Measurements from ENCODE around the gene NPTXR. TPM values are rescaled to one million over a fixed set of nuclear protein-coding genes. Genes with fewer than 3 reads are reported as not detected.

NPTXR gene
- total RNA-seq, 1 experiment from 2014 or later, result 12.8 TPM

DNA sequence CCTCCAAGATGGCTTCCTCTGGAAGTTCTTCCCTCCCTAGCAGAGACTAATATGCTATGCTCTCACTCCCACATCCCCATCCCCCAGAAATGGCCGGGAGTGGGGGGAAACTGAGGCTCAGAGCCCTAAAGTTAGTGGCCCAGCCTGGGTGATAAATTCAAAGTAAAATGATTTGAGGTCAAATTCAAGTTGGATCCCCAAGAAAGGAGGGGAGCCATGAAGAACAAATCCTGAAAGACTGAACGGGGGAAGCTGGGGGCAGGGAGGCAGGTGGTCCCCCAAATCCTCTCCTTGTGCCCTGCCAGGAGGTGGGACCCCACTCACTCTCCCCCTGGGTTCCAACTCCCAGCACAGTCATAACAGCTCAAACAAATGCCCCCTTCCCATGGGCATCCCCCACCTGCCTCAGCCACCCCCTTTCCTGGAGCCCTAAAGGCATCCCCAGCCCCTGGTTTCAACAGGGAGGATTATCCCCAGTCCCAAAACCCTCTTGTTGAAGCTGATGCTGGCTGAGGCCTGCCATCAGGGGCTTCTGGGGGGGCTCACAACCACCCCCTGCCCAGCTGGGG is 27.0 kb upstream of the NPTXR start:
- no peaks in the 10 kb centered on the region for H3K9me3 ChIP-seq (ENCODE audit: control insufficient read depth in 1 of 2, insufficient read depth in 1 of 2, low read depth in 1 of 2, low read length in 2 of 2)
- H3K4me3 ChIP-seq (replicated peaks in 1 of 2; ENCODE audit: low read depth in 1 of 2, low read length in 2 of 2), result peak overlapping the region; percentile 61 to 86
- DNase-seq (ENCODE audit: low read depth, low spot score) (no peak), ATAC-seq (no peak; the same call in 1 of the 2 replicates)
- H3K27me3 ChIP-seq (ENCODE audit: insufficient read depth, low read length), result no peaks in the 10 kb centered on the region
- no peak overlapping the region for H2AFZ ChIP-seq (ENCODE audit: low read depth, low read length, poor library complexity, severe bottlenecking)
- POLR2A ChIA-PET, result interaction anchor here (0.6 to 2.1 kb wide), 2 partner anchors 133 to 383 kb away, joined by 3 to 5 read pairs; no protein-coding TSS in a partner anchor
- H3K4me1 ChIP-seq (ENCODE audit: control insufficient read depth in 1 of 2, insufficient read depth in 2 of 2, low read length in 2 of 2), result peaks cover 11 to 45% of the 10 kb centered on the region in 2 experiments
- H3K9me2 ChIP-seq (ENCODE audit: insufficient read depth), result no peaks in the 10 kb centered on the region
- RAD21 ChIA-PET (ENCODE audit: low non-redundant PET in 1 of 2, low total read pairs in 2 of 2, uncharacterized antibody in 2 of 2, unreplicated experiment in 2 of 2), result interaction anchor here (1.3 to 1.5 kb wide), 3 partner anchors 53 to 133 kb away, joined by 4 to 9 read pairs (median 5); no protein-coding TSS in a partner anchor
- no peaks in the 10 kb centered on the region for H4K20me1 ChIP-seq (ENCODE audit: insufficient read depth)
- H3K9ac ChIP-seq (ENCODE audit: low read length), result peak overlapping the region; percentile 92
- TF ChIP-seq, protein P1, sequence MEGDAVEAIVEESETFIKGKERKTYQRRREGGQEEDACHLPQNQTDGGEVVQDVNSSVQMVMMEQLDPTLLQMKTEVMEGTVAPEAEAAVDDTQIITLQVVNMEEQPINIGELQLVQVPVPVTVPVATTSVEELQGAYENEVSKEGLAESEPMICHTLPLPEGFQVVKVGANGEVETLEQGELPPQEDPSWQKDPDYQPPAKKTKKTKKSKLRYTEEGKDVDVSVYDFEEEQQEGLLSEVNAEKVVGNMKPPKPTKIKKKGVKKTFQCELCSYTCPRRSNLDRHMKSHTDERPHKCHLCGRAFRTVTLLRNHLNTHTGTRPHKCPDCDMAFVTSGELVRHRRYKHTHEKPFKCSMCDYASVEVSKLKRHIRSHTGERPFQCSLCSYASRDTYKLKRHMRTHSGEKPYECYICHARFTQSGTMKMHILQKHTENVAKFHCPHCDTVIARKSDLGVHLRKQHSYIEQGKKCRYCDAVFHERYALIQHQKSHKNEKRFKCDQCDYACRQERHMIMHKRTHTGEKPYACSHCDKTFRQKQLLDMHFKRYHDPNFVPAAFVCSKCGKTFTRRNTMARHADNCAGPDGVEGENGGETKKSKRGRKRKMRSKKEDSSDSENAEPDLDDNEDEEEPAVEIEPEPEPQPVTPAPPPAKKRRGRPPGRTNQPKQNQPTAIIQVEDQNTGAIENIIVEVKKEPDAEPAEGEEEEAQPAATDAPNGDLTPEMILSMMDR (IDR thresholded peaks at IDR 0.05 in 2 of 3, conservative IDR thresholded peaks at IDR 0.05 in 1 of 3; ENCODE audit: borderline replicate concordance in 1 of 3, insufficient read depth in 1 of 3, low read depth in 2 of 3, low read length in 2 of 3), result no peak
- TF ChIP-seq CEBPB (IDR thresholded peaks at IDR 0.05; ENCODE audit: low read depth) (no peak), EZH2 (IDR thresholded peaks at IDR 0.05) (no peak), EZH2phosphoT487 (IDR thresholded peaks at IDR 0.05; ENCODE audit: borderline replicate concordance) (no peak), EGR1 (IDR thresholded peaks at IDR 0.05; ENCODE audit: low read depth) (no peak)
- peak overlapping the region; percentile 87 for H3K4me2 ChIP-seq (ENCODE audit: low read length)
- no TSS peak for BruUV-seq (replicated peaks)
- CTCF ChIA-PET, result interaction anchor here (1.0 to 3.1 kb wide), 20 partner anchors 8 to 282 kb away, joined by 3 to 58 read pairs (median 5); partner anchors contain the start of gene CBX7
- peaks cover 52% of the 10 kb centered on the region for H3K79me2 ChIP-seq (ENCODE audit: insufficient read depth, low read length)
- H3K27ac ChIP-seq (ENCODE audit: low read depth, low read length), result peak overlapping the region; percentile 84
- intact Hi-C loops (cut with micrococcal nuclease), result loop anchor here (1.0 to 5.0 kb wide), 4 partner anchors 102 to 436 kb away; no protein-coding TSS in a partner anchor
- peaks cover 13 to 28% of the 10 kb centered on the region in 2 experiments for H3K36me3 ChIP-seq (ENCODE audit: control insufficient read depth in 1 of 2, insufficient read depth in 2 of 2, low read length in 2 of 2)

Data from HCT116 (cell line).